BLaER1 (cell line): Measurements from ENCODE around the gene C17orf107.
"Not testable (repeated sequence)": the region's sequence is repeated elsewhere in the genome, so short reads cannot be mapped to it uniquely, and the experiment has no call there.

Source experiments
- H3K27ac ChIP-seq: shearing (Covaris generic); formaldehyde crosslinking; 2 replicates; pipeline ENCODE4 v1.8.1; 2022
- H3K27me3 ChIP-seq: shearing (Covaris generic); formaldehyde crosslinking; 2 replicates; pipeline ENCODE4 v1.8.1; 2022
- H3K36me3 ChIP-seq: shearing (Covaris generic); formaldehyde crosslinking; 2 replicates; pipeline ENCODE4 v1.8.1; 2022
- H3K4me1 ChIP-seq: shearing (Covaris generic); formaldehyde crosslinking; 2 replicates; pipeline ENCODE4 v1.8.1; 2022
- H3K4me2 ChIP-seq: shearing (Covaris generic); formaldehyde crosslinking; 2 replicates; pipeline ENCODE4 v1.8.1; 2022
- H3K4me3 ChIP-seq: shearing (Covaris generic); formaldehyde crosslinking; 2 replicates; pipeline ENCODE4 v1.8.1; 2022
- H3K9ac ChIP-seq: shearing (Covaris generic); formaldehyde crosslinking; 2 replicates; pipeline ENCODE4 v1.8.1; 2022
- H3K9me3 ChIP-seq: shearing (Covaris generic); formaldehyde crosslinking; 2 replicates; pipeline ENCODE4 v1.8.1; 2022
- H4K20me1 ChIP-seq: shearing (Covaris generic); formaldehyde crosslinking; 2 replicates; pipeline ENCODE4 v1.8.1; 2022
- Cebpa-rat ChIP-seq: shearing (Covaris generic); IDR thresholded peaks from 2 replicates; pipeline ENCODE4 v1.8.1; 2022

Gene C17orf107

DNA sequence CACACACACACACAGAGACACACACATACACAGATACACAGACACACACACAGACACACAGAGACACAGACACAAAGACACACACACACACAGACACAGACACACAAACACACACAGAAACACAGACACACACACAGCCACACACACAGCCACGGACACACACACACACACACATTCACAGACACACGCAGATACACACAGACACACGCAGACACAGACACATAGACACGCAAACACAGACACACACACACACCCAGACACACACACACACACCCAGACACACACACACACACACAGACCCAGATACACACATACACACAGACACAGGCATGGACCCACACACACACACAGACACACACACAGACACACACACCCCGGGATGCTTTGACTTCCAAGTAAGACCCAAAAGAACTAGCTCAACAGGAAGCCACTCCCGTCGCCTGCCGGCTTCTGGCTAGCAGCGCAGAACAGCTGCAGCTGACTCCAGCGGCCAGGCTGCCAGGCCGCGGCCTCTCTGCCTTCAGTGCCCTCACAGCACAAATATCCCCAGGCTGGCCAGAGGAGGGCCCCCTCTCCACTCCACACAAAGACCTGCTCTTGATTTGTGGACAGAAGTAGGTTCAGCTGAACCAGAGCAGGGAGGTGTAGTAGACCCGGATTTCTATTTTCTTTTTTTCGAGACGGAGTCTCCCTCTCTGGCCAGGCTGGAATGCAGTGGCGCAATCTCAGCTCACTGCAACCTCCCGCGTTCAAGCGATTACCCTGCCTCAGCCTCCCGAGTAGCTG lies 9.6 kb downstream of the C17orf107 start:
- Histone ChIP-seq H3K4me3 (no peak overlapping the region), H3K36me3 (no peaks in the 10 kb centered on the region), H3K9me3 (no peaks in the 10 kb centered on the region), H4K20me1 (no peaks in the 10 kb centered on the region), H3K27ac (peak overlapping the region; percentile 56), H3K4me1 (peaks cover 30% of the 10 kb centered on the region), H3K4me2 (peak overlapping the region; percentile 52), H3K27me3 (no peaks in the 10 kb centered on the region), H3K9ac (peak overlapping the region; percentile 21; the same call in 1 of the 2 replicates)
- no peak for TF ChIP-seq Cebpa-rat

DNA sequence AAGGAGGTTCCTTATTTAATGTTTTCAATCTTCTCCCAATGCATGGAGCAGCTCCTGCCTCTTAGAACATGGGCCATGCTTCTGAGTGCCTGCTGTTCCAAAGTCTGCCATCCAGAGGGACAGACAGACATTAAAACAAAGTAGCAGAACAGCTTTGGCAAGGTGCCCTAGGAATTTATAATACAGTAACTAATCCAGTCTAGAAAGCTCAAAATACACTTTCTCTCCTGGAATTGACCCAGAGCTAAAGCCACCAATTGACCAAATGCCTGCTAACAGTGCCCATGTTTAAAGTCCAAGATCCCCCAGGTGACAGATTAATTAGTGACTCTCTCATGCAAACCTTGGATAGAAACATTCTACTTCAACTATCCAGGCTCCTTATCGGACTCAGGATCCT lies 14.7 kb downstream of the C17orf107 start:
- Histone ChIP-seq H3K36me3 (no peaks in the 10 kb centered on the region), H3K27me3 (no peaks in the 10 kb centered on the region), H3K9me3 (no peaks in the 10 kb centered on the region), H4K20me1 (no peaks in the 10 kb centered on the region), H3K9ac (no peak overlapping the region), H3K27ac (no peak overlapping the region), H3K4me3 (no peak overlapping the region), H3K4me1 (peaks cover 17% of the 10 kb centered on the region), H3K4me2 (no peak overlapping the region)
- no peak for TF ChIP-seq Cebpa-rat

DNA sequence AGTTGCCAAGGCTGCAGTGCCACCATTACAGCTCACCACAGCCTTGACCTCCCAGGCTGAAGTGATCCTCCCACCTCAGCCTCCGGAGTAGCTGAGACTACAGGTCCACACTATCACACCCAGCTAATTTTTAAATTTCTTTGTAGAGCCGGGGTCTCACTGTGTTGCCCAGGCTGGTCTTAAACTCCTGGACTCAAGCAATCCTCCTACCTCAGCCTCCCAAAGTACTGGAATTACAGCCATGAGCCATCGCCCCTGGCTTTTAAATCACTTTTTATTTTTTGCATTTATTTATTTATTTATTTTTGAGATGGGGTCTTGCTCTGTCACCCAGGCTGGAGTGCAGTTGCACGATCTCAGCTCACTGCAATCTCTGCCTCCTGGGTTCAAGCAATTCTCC lies 15.2 kb downstream of the C17orf107 start:
- not testable (repeated sequence) for H3K27ac ChIP-seq, H3K9ac ChIP-seq, H3K4me2 ChIP-seq, H3K36me3 ChIP-seq, H3K4me3 ChIP-seq, H3K27me3 ChIP-seq, H4K20me1 ChIP-seq, H3K9me3 ChIP-seq
- H3K4me1 ChIP-seq, result peaks cover 12% of the 10 kb centered on the region

DNA sequence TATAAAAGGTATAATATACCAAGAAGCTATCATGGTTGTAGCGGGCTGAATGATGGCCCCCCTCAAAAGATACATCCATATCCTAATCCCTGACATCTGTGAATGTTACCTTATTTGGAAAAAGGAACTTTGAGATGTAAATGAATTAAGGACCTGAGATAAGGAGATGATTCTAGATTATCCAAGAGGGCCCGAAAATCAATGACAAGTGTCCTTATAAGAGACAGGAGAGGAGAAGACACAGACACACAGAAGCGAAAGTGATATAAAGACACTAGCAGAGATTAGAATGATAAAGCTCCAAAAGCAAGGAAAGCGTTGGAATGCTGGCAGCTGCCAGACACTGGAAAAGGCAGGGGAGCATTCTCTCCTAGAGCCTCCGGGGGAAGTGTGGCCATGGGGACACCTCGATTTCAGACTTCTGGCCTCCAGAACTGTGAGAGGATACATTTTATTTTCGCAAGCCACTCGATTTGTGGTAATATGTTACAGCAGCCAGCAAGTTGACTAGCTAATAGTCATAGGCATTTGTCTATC lies 20.2 kb downstream of the C17orf107 start:
- Histone ChIP-seq H3K4me1 (no peaks in the 10 kb centered on the region), H3K27ac (no peak overlapping the region), H3K36me3 (no peaks in the 10 kb centered on the region), H3K9me3 (no peaks in the 10 kb centered on the region), H3K4me2 (no peak overlapping the region), H3K27me3 (no peaks in the 10 kb centered on the region), H4K20me1 (no peaks in the 10 kb centered on the region), H3K9ac (no peak overlapping the region), H3K4me3 (no peak overlapping the region)
- TF ChIP-seq Cebpa-rat, result no peak

DNA sequence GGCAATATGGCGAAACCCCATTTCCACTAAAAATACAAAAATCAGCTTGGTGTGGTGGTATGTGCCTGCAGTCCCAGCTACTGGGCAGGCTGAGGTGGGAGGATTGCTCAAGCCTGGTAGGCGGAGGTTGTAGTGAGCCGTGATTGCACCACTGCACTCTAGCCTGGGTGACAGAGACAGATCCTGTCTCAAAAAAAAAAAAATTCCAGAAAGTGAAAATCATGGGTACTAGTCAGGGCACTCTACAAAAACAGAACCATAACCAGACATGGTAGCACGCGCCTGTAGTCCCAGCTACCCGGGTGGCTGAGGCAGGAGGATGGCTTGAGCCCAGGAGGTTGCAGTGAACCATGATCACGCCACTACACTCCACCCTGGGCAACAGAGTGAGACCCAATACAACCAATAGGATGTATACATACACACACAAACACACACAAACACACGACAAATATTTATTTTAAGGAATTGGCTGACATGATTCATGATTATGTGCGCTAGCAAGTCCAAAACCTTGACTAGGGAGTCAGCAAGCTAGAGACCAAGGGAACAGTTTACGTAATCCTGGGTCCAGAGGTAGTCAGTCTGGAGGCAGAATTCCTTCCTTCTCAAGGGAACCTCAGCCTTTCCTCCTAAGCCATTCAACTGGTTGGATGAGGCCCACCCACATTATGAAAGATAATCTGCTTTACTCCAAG lies 21.2 kb downstream of the C17orf107 start:
- TF ChIP-seq Cebpa-rat, result no peak
- Histone ChIP-seq H3K4me3 (no peak overlapping the region), H3K4me2 (no peak overlapping the region), H3K9me3 (no peaks in the 10 kb centered on the region), H3K27me3 (no peaks in the 10 kb centered on the region), H3K9ac (no peak overlapping the region), H3K36me3 (no peaks in the 10 kb centered on the region), H4K20me1 (no peaks in the 10 kb centered on the region), H3K27ac (no peak overlapping the region), H3K4me1 (no peaks in the 10 kb centered on the region)

DNA sequence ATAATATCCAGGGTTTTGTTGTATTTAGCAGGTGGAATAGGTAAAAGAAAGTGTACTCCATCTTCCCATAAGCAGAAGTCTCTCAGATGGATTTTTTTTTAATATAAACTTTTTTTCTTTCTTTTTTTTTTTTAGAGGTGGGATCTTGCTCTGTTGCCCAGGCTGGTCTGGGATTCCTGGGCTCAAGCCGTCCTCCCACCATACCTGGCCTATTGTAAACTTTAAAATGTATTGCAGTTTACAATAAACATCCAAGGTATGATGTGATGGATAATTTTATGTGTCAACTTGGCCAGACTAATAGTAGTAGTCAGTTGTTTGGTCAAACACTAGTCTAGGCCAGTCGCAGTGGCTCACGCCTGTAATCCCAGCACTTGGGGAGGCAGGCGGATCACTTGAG lies 22.0 kb downstream of the C17orf107 start:
- Histone ChIP-seq H3K4me1 (no peaks in the 10 kb centered on the region), H3K27ac (no peak overlapping the region), H3K36me3 (0 out of 2 replicates have a peak, but pooled peaks cover under 1% of the 10 kb centered on the region), H3K4me2 (no peak overlapping the region), H3K4me3 (no peak overlapping the region), H3K9ac (no peak overlapping the region), H4K20me1 (no peaks in the 10 kb centered on the region), H3K9me3 (no peaks in the 10 kb centered on the region), H3K27me3 (no peaks in the 10 kb centered on the region)
- no peak for TF ChIP-seq Cebpa-rat

DNA sequence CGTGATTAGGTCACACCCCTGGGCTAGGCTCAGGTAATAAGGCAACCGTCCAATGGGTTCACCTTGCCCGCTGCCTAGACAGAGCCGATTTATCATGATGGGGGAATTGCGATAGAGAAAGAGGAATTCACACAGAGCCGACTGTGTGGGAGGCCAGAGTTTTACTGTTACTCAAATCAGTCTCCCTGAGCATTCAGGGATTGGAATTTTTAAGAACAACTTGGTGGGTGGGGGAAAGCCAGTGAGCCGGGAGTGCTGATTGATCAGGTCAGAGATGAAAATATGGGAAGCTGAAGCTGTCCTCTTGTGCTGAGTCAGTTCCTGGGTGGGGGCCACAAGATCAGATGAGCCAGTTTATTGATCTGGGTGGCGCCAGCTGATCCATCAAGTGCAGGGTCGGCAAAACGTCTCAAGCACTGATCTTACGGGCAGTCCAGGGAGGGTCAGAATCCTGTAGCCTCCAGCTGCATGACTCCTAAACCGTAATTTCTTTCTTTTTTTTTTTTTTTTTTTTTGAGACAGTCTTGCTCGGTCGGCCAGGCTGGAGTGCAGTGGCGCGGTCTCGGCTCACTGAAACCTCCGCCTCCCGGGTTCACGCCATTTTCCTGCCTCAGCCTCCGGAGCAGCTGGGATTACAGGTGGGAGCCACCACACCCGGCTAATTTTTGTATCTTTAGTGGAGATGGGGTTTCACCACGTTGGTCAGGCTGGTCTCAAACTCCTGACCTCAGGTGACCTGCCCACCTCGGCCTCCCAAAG lies 27.4 kb downstream of the C17orf107 start:
- H3K9ac ChIP-seq, result not testable (repeated sequence)

DNA sequence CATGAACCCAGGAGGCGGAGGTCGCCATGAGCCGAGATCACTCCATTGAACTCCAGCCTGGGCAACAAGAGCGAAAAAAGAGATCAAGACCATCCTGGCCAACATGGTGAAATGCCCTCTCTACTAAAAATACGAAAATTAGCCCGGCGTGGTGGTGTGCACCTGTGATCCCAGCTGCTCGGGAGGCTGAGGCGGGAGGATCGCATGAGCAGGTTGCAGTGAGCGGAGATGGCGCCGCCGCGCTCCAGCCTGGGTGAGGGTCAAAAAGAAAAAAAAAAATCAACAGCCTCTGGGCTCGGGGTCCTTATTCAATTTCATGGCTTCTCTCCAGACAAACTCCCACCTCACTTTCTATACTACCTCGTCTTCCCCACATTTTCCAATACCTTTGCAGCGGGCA lies 29.5 kb downstream of the C17orf107 start:
- no peak overlapping the region for H3K27ac ChIP-seq

More for the DNA sequence above, 27.4 kb downstream of the C17orf107 start:
- not testable (repeated sequence) for H4K20me1 ChIP-seq, H3K4me2 ChIP-seq, H3K4me1 ChIP-seq, H3K9me3 ChIP-seq, H3K4me3 ChIP-seq, H3K27me3 ChIP-seq, H3K27ac ChIP-seq
- peaks cover 32% of the 10 kb centered on the region for H3K36me3 ChIP-seq

DNA sequence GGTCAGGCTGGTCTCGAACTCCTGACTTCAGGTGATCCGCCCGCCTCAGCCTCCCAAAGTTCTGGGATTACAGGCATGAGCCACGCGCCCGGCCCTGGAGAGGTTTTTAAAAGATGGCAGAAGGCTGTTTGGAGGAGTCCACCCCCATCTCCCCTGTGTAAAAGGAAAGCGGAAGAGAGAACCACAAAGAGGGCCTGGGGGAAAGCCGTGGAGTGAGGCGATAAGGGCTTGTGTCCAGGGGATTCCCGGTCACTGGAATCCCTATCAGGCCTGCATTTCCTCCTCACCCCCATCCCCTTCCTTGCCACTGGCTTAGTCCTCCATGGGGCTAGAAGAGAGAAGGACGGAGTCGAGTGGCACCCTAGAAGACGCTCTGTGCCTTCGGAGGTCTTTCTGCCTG lies 32.6 kb downstream of the C17orf107 start, which contains the start of gene GP1BA:
Gene GP1BA, plus strand, starts transcription at position 315 of the 400 bp plus-strand sequence. CDS start 328 bp downstream, outside the sequence.
- Histone ChIP-seq H4K20me1 (peaks cover 11% of the 10 kb centered on the region; the same call in 1 of the 2 replicates), H3K4me3 (no peak within 1 kb of the TSS), H3K36me3 (peaks cover 44% of the 10 kb centered on the region), H3K9ac (no peak within 1 kb of the TSS), H3K4me2 (peak within 1 kb of the TSS; percentile 54), H3K27me3 (no peaks in the 10 kb centered on the region), H3K27ac (no peak within 1 kb of the TSS), H3K9me3 (no peaks in the 10 kb centered on the region), H3K4me1 (peaks cover 31% of the 10 kb centered on the region)
- no peak for TF ChIP-seq Cebpa-rat

More for the DNA sequence above, 29.5 kb downstream of the C17orf107 start:
- Histone ChIP-seq H3K4me1 (peaks cover 19% of the 10 kb centered on the region), H3K9me3 (no peaks in the 10 kb centered on the region), H3K36me3 (peaks cover 32% of the 10 kb centered on the region), H3K27me3 (no peaks in the 10 kb centered on the region), H4K20me1 (0 out of 2 replicates have a peak, but pooled peaks cover 4% of the 10 kb centered on the region), H3K9ac (no peak overlapping the region), H3K4me2 (no peak overlapping the region), H3K4me3 (no peak overlapping the region)
- no peak for TF ChIP-seq Cebpa-rat
